Thymus (tissue), 11 donors: ENCODE results near the gene RITA1. TPM values are rescaled to one million over a fixed set of nuclear protein-coding genes. Genes with fewer than 3 reads are reported as not detected.
A peak's percentile ranks its signal among the peaks of the same experiment; 100 is the strongest.

Source experiments
- DNase-seq, 9 donors: peaks; one replicate each; pipeline ENCODE4 v3.0.0-alpha.2; 2013; ENCODE audit warnings: low spot score in 9 of 9, low read depth in 6 of 9, missing footprints in 1 of 9
- H3K27ac ChIP-seq, 2 donors: one replicate each; pipeline ENCODE4 v1.5.1; 2013; ENCODE audit warnings: control low read depth in 1 of 2, low read depth in 1 of 2, low read length in 1 of 2, mild to moderate bottlenecking in 1 of 2, moderate library complexity in 1 of 2
- H3K27me3 ChIP-seq, 2 donors: one replicate each; pipeline ENCODE4 v1.5.1; 2013; ENCODE audit warnings: low read length in 1 of 2; ENCODE audit not compliant: control insufficient read depth in 2 of 2, insufficient read depth in 1 of 2
- H3K36me3 ChIP-seq, 2 donors: one replicate each; pipeline ENCODE4 v1.5.1; 2013; ENCODE audit warnings: low read length in 1 of 2, mild to moderate bottlenecking in 1 of 2, moderate library complexity in 1 of 2; ENCODE audit not compliant: control insufficient read depth in 2 of 2, insufficient read depth in 2 of 2
- H3K4me1 ChIP-seq, 2 donors: one replicate each; pipeline ENCODE4 v1.5.1; 2013; ENCODE audit warnings: low read length in 2 of 2; ENCODE audit not compliant: control insufficient read depth in 2 of 2, insufficient read depth in 2 of 2
- H3K4me3 ChIP-seq, 2 donors: one replicate each; pipeline ENCODE4 v1.5.1; 2013; ENCODE audit warnings: low read length in 2 of 2, control low read depth in 1 of 2, mild to moderate bottlenecking in 1 of 2
- H3K9me3 ChIP-seq, 2 donors: one replicate each; pipeline ENCODE4 v1.5.1; 2013; ENCODE audit warnings: low read length in 1 of 2, mild to moderate bottlenecking in 1 of 2; ENCODE audit not compliant: control insufficient read depth in 2 of 2, insufficient read depth in 1 of 2
- WGBS: extraction: QIAGEN DNeasy Blood & Tissue Kit; methylation state at CpG from one replicate; pipeline ENCODE4 v1.1.7; 2013; 5-methylcytosine and 5-hydroxymethylcytosine counted together
- polyA plus RNA-seq: library from polyadenylated mRNA; stranded (reverse); fragments of 200-250 nt; gene quantifications from one replicate; pipeline ENCODE4 v1.2.3, GENCODE V29; 2013
- total RNA-seq: library from RNA; stranded (reverse); fragments of 120-200 nt; gene quantifications from one replicate; pipeline ENCODE4 v1.2.4, GENCODE V29; 2013
- donor health status: healthy.

RITA1 gene
- total and polyA plus RNA-seq, 2 donors: 8.5 to 18.3 TPM

DNA sequence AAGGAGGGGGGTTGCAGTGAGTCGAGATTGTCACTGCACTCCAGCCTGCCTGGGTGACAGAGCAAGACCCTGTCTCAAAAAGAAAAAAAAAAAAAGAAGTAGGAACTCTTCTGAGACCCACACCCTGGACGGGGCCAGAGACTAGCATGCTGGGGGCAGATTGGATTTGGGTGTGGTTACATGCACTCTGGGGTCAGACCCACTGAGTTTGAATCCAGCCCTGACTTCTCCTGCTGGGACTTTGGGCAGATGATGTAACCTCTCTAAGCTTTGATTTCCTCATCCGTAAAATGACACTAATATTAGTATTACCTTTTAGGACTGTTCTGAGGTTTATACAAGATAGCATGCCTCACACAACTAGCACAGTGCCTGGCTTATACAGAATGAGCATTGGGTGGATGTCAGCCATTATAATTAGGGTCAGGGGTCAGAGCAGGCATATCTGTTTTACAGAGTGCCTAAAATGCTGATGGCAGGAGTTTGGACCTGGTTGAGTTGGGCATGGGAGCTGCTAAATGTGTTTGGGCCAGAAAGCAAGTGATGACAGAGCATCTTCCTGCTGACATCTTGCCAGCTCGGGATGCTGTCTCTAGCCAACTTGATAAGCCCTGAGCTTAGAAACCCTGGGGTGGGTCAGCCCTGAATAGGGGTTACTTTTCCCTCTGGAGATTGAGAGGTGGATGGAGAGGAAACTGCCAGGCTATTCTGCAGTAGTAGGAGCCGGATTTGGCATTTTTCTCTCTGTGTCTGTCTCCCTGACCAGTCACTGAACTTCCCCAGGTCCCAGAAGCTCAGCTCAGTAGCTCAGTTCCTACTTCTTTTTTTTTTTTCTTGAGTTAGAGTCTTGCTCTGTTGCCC lies 51.2 kb downstream of the RITA1 start:
- DNase-seq: no peak
- H3K27me3 ChIP-seq: no peaks in the 10 kb centered on the region
- H3K9me3 ChIP-seq: no peaks in the 10 kb centered on the region
- H3K4me3 ChIP-seq: no peak overlapping the region
- WGBS: 86% methylated on average over 5 of the region's 5 CpGs
- H3K27ac ChIP-seq: peak overlapping the region in 1 of 2 donors; percentile 8
- peaks cover 35 to 65% of the 10 kb centered on the region in 2 donors for H3K4me1 ChIP-seq
- peaks cover 6% of the 10 kb centered on the region in 2 donors for H3K36me3 ChIP-seq

DNA sequence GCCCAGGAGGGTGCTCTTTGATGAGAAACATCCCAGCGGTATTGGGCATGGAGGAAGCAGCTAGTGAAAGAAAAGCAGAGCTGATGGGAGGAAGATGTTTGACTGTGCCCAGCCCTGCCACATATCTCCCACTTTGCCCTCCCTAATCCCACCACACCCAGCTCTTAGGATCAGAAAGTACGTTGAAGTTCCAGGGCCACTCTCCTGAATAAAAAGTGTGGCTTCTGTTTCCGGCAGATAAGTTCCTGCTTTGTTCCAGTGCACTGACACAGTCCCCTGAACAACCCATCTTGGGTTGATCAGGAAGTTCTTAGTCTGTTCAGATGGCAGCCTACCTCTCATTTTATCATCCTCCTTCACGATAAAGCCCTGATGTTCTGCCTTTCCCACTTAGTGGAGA lies 52.2 kb downstream of the RITA1 start:
- 31% methylated on average over 4 of the region's 4 CpGs for WGBS
- H3K4me1 ChIP-seq: peaks cover 28 to 62% of the 10 kb centered on the region in 2 donors
- no peaks in the 10 kb centered on the region for H3K27me3 ChIP-seq
- H3K36me3 ChIP-seq: peaks cover 2 to 6% of the 10 kb centered on the region in 2 donors
- H3K4me3 ChIP-seq: no peak overlapping the region
- no peak overlapping the region for H3K27ac ChIP-seq
- no peaks in the 10 kb centered on the region for H3K9me3 ChIP-seq
- no peak for DNase-seq

DNA sequence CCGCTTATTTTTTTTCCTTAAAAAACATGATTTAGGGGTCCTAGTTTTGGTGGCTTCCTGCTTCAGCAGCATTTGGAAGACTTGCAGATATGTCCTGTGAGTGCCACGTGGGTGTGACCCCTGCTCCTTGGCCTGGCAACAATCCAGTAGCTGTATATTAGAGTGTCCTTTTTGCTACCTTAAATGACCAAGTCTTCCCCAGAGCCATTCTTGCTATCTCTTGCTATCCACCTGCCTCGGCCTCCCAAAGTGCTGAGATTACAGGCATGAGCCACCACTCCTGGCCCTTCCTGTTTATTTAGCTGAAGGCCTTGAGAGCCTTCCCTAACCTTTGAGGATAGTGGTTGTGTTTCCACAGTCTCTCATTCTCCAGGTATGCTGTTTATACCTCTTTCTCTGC lies 52.8 kb downstream of the RITA1 start:
- Histone ChIP-seq H3K36me3 (peaks cover 2 to 6% of the 10 kb centered on the region in 2 donors), H3K27ac (no peak overlapping the region), H3K4me1 (peaks cover 23 to 56% of the 10 kb centered on the region in 2 donors), H3K4me3 (no peak overlapping the region), H3K27me3 (no peaks in the 10 kb centered on the region), H3K9me3 (no peaks in the 10 kb centered on the region)
- WGBS: 65% methylated on average over 3 of the region's 3 CpGs
- DNase-seq: no peak

DNA sequence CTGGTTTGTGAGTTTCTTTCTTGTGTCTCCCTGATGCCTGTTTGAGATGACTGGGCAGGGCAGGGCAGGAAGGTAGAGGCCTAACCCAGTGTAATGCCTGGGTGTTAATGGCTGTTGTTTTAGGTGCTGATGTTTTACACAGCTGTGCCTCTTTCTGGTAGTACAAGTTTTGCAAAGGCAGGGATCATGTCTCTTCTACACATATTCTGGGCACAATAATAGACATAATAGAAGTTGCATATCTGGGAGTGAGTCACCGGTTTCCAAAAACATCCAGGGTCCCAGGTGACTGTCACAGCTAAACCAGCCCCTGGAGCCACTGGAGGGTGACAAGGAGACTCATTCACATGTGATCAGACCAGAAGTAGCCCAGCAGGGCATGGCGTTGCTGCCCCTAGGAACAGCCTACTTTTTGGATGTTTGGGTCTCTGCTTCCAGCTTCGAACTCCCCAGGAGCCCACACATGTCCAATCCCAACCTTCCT lies 53.8 kb downstream of the RITA1 start:
- no peaks in the 10 kb centered on the region for H3K27me3 ChIP-seq
- H3K9me3 ChIP-seq: no peaks in the 10 kb centered on the region
- no peak overlapping the region for H3K4me3 ChIP-seq
- WGBS: 95% methylated on average over 3 of the region's 3 CpGs
- H3K27ac ChIP-seq: no peak overlapping the region
- no peak for DNase-seq
- H3K36me3 ChIP-seq: peaks cover 2 to 6% of the 10 kb centered on the region in 2 donors
- peaks cover 16 to 52% of the 10 kb centered on the region in 2 donors for H3K4me1 ChIP-seq

DNA sequence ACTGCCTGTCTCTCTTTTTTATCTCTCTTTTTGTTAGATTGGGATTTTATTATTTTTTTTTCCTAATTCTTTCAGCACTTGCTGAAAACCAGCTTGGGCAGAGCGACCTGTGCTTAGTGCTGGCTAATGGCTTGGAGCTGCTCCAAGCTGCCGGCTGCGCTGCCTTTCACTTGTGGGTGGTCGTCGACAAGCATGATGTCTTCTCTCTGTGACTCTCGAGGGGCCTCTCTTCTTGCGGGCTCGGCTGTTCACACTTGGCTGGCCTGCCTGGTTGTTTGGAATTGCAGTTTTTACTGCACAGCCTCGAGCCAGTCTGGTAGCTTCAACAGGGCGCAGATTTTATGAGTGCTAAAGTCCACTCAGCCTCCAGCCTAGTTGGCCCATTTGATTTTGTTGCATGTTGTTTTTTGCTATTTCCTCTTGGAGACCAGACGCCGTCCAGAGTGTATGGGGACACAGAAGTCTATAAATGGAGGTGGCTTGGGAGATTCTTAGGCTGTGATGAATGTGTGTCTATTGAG lies 54.4 kb downstream of the RITA1 start:
- Histone ChIP-seq H3K9me3 (no peaks in the 10 kb centered on the region), H3K4me1 (peaks cover 16 to 56% of the 10 kb centered on the region in 2 donors), H3K36me3 (peaks cover 2 to 6% of the 10 kb centered on the region in 2 donors), H3K4me3 (no peak overlapping the region), H3K27me3 (no peaks in the 10 kb centered on the region), H3K27ac (no peak overlapping the region)
- 91% methylated on average over 12 of the region's 12 CpGs for WGBS
- DNase-seq: no peak

DNA sequence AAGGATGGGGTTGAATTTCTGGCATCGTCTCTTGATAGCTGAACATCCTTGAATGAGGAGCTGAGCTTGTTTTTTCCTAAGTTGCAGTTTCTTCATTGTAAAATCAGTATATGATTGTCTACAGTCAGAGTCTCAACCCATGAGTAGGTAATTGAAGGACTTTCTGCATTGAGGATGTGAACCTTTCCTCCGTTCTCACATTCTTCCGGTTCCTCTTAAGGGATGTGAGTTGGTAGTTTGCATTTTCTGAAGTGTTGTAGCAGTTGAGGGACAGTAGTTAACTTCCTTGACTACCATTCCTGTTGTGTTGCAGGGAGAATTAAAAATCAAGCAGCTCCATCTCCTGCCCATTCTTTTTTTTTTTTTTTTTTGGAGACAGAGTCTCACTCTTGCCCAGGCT lies 54.9 kb downstream of the RITA1 start:
- Histone ChIP-seq H3K9me3 (no peaks in the 10 kb centered on the region), H3K27me3 (no peaks in the 10 kb centered on the region), H3K36me3 (peaks cover 2 to 6% of the 10 kb centered on the region in 2 donors), H3K27ac (no peak overlapping the region), H3K4me3 (no peak overlapping the region), H3K4me1 (peaks cover 16 to 56% of the 10 kb centered on the region in 2 donors)
- 97% methylated on average over 3 of the region's 3 CpGs for WGBS
- DNase-seq: no peak

DNA sequence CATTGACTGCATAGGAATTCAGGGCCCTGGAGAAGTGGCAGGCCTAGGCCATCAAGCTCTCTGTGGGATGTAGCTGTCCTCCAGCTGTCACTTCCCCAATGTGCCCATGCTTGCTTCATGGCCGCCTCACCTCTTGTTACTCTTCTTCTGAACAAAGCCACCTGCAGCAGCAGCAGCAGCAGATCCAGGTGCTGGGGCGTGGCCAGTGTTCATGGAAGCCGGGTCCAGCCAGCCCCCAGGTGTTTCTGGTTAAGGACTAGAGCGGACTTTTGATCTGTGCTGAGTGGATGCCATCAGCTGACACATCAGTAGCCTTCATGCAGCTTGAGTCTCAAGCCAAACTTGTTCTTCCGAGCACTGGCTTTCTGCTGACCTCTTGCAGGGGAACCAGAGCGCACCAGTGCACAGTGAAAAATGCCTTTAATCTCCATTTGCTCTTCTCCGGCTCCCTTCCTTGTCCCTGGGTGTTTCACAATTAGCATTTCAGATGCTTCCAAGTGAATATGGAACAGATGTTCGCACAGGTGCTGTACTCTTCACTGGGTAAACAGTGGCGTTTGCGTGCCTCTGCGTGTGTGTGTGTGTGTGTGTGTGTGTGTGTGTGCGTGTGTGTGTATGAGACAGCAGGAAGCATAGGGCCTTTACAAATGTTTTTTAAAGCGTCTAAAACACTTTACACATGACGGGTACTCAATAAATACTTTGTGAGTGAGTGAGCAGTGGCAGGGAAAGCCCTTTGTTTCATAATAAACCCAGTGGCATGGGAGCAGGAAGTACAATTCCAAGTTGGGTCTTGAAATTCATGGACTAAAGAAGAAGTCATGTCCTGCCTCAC lies 55.9 kb downstream of the RITA1 start:
- Histone ChIP-seq H3K36me3 (peaks cover 0 to 9% of the 10 kb centered on the region in 2 donors), H3K27ac (peak overlapping the region; percentile 72 to 77), H3K27me3 (no peaks in the 10 kb centered on the region), H3K9me3 (no peaks in the 10 kb centered on the region), H3K4me3 (no peak overlapping the region), H3K4me1 (peaks cover 16 to 64% of the 10 kb centered on the region in 2 donors)
- WGBS: 45% methylated on average over 14 of the region's 14 CpGs
- peak in 5 of 9 donors; percentile 49 to 82 (median 58) for DNase-seq
